Activated CD4-positive, alpha-beta T cell treated with anti-CD3 and anti-CD28 coated beads for 1 hour (primary cell): ENCODE data around the gene ABHD6.
"Not testable (repeated sequence)": the region's sequence is repeated elsewhere in the genome, so short reads cannot be mapped to it uniquely, and the experiment has no call there.

Source experiments
- DNase-seq: peaks from one replicate; pipeline ENCODE4 v3.0.0-alpha.2; 2020

Gene ABHD6

DNA sequence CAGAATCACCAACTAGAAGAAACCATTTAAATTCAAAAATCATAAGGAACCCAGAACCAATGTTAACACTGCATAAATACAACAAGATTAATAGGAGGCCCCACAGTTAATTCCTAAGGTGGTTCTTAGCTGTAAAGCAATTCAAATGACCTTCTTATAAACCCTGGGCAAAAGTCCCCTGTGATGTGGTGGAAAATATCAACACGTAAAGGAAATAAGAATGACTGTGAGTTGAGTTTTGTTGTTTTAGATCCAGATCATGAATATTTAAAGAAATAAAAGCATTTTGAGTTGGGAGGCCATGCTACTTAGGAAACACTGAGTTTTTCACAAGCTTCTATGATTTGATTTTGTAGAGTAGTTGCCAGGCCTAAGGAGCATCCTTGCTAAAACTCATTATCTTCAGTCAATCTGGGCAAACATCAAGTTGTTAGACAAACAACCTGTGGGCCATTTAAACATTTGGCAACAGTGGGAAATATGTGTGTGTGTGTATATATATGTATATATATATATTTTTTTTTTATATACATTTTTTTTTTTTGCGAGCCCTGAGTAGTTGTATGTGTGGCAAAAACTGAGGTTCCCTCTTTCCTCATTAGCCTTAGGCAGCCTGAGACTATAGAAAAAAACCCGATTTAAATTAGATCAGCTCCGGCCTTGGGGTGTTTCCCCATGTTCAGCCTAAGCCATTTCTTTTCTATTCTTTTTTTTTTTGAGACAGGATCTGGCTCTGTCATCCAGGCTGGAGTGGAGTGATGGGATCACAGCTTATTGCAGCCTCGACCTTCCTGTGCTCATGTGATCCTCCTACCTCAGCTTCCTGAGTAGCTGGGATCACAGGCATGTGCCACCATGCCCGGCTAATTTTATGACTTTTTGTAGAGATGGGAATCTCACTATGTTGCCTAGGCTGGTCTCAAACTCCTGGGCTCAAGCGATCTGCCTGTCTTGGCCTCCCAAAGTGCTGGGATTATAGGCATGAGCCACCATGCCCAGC lies 87.1 kb downstream of the ABHD6 start:
- DNase-seq = no peak

- DNase-seq = no peak
Measured at GRCh38 chr3:58325525-58325992, 88.0 kb downstream of the ABHD6 start.

GRCh38 chr3:58326267-58326900 lies 88.8 kb downstream of the ABHD6 start:
- no peak for DNase-seq

DNA sequence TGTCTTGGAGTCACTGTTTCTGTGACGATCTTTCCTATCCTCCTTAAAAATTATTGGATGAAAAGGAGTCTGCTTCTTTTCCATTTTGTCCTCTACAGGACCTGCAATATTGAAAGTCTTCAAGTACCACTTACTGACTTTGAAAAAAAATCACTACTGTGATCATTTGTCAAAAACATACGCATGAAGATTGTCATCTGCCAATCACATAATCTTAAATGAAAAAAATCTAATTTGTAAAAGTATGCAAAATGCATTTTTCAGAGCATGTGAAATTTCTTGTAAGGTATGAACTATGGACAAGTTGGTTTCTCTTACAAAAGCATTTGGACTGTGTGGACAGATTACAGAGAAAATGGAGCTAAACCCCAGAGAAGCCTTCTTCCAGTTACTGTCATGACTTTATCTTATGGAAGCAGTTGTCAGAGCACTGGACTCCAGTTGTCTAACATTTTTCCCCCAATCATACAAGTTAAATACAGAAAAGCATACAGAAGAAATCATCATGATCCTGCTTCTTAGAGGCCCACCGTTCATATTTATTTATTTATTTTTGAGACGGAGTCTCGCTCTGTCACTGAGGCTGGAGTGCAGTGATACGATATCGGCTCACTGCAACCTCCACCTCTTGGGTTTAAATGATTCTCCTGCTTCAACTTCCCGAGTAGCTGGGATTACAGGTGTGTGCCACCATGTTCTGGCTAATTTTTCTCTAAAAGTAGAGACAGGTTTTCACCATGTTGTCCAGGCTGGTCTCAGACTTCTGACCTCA lies 91.7 kb downstream of the ABHD6 start:
- DNase-seq = no peak

GRCh38 chr3:58329922-58330413 lies 92.4 kb downstream of the ABHD6 start:
- no peak for DNase-seq

DNA sequence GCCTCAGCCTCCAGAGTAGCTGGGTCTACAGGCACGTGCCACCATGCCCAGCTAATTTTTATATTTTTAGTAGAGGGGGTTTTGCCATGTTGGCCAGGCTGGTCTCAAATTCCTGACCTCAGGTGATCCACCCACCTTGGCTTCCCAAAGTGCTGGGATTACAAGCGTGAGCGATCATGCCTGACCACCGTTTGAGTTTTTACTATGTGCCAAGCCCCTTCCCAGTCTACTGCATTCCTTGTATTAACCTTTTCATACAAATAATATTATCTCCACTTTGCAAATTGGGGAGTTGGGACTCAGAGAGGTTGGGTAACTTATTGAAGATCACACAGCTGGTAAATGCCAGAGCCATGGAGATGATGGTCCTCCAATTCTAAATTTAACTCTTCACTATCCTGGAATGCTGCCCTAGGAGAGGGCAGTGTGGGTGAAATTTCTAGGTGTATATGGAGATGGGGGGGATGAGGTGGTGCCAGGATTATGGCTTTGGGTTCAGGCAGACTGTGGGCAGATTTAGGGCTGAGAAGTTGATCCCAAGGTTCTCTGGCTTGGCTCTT lies 94.1 kb downstream of the ABHD6 start:
- DNase-seq = no peak

DNA sequence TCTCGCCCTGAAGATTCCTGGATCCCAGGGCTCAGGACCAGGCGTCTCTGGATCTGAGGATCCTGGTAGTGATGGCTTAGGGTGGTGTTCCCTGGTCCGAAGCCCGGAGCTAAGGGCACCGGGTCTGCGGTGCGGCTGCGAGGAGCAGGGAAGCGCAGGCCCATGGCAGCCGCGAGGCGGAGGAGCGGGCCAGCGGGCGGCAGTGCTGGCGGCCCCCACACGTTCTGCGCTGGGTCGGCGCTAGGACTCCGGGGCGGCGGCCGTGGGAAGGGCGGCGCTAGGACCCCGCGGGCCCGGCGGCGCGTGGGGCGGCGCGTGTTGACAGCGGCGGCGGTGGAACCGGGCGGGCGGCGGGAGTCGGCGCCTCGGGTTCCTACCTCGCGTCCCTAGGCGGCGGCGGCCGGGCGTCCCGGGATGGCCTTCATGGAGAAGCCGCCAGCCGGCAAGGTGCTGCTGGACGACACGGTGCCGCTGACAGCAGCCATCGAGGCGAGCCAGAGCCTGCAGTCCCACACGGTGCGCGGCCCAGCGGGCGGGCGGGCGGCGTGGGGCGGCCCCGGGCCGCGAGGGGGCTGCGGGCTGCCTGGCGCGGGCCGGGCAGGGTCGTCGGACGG lies 95.1 kb downstream of the ABHD6 start, which contains the start of gene PXK:
TSS of gene PXK (plus strand) at position 318 of the 614 bp plus-strand sequence. CDS start at position 415, 97 bp downstream.
- DNase-seq = peak; percentile 65

DNA sequence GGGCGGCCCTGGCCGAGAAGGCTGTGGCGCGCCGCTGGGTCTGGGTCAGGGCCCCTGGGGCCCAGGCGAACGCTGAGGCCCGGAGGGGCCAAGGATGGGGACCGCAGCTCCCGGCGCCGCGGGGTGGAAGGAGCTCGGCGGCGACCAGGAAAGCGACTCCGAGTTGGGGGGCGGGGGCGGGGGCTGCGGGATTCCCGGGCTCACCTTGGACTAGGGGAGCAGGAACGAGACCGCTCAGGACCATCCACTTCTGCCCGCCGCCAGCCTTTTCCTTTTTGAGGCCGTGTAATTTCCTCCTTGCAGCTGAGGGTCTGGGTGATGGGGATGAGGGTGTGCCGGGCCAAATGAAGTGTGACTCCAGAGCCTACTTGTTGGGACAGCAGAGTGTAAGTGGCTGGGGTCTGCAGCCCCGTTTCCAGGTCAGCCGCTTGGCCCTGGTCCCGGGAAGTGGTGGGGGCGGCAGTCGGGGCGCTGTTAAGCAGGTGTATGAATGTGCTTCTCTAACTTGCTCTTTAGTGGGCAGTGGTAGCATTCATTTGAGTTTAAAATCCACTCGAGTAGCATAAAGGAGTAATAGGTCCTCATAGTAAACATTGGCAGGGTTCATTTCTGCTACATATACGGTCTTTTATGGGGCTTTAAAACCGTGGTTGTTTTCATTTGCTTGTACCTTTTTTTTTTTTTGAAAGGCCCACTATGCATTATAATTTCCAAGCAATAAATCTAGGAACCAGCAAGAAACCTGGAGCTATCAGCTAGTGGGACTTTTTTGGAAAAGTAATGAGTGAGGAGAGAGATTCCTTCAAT lies 95.8 kb downstream of the ABHD6 start:
- no peak for DNase-seq

DNA sequence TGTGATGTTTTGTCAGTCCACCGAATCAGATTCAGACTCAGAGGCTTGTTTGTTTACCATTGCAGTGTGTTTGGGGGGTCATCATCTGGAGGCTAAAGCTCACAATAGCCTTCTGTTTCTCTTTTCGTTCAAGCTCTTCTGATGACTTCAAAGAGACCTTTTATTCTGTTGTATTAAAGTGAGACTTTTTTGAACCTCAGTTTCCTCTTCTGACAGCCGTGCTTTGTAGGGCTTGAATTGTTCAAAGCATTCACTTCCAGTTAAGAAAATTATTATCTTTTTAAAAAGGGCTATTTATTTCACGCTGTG lies 96.4 kb downstream of the ABHD6 start:
- no peak for DNase-seq

DNA sequence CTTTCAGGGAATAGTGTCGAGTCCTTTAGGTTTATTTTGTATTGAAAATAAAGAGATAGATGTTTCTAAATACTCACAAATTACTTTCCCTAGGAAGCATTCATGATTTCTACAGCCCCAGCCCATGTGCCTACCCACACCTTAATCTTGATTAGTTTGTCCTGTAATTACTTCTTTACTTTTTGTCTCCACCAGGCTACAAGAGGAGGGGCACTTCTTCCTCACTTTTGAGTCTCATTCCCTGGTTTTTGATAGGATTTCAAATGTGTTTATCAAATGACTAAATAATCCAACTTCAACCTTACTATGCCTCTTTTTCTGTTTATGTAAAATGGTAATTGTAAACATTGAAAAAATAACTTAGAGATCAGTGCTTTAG lies 96.9 kb downstream of the ABHD6 start:
- no peak for DNase-seq

- no peak for DNase-seq
Measured at GRCh38 chr3:58335652-58335947, 98.0 kb downstream of the ABHD6 start.

DNA sequence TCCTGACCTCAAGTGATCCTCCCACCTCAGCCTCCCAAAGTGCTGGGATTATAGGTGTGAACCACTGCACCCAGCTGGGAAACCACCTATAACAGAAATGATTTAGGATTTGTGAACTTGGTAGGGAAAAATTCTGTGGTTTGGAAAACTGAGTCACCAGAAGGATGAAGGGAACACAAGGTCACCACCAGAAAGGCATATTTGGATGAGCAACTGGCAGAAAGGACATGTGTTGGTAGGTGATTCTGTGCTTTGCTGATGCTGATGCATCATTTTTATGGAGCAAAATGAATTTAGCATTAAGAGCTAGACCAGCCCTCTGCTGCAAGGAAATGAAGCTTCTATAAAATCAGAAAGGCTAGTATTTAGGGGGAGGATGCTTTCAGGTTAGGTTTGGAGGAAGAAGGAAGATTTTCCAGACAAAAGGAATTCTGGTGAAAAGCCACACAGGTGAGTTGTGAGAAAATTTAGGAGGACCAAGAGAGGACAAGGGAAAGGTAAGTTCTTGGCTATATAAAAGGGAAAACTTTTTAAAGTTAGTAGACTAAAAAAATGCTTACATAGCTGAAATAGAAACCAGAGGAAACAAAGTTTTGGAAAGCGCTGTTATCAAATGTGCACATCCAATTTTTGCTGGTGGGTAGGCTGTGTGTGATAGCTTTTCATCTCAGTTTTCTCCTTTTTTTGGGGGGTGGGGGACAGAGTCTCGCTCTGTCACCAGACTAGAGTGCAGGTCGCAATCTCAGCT lies 98.7 kb downstream of the ABHD6 start:
- DNase-seq = no peak

DNA sequence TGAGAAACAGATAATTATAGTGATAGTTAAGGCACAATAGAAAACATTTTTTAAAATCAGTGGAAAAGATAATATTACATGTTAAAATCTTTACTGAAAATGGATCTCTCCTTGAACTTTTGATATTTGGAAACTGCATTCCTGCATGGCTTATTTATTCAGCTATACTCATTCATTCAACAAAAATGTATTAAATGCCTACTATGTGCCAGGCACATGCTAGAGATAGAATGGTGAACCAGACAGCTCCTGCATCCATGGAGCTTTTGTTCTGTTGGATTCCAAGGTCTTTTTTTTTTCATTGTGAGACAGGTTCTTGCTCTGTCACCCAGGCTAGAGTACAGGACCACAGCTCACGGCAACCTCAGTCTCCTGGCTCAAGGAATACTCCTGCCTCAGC lies 99.6 kb downstream of the ABHD6 start:
- no peak for DNase-seq

DNA sequence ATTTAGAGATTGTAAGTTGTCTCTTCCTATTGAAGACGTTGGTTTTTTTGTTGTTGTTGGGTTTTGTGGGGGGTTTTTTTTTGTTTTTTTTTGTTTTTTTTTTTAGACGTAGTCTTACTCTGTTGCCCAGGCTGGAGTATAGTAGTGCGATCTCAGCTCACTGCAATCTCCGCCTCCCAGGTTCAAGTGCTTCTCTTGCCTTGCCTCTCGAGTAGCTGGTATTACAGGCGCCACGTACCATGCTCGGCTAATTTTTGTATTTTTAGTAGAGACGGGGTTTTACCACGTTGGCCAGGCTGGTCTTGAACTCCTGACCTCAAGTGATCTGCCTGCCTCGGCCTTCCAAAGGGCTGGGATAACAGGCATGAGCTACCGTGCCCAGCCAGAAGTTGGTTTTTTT lies 101.6 kb downstream of the ABHD6 start:
- DNase-seq = not testable (repeated sequence)

GRCh38 chr3:58340594-58341244 lies 103.1 kb downstream of the ABHD6 start:
- DNase-seq = no peak

DNA sequence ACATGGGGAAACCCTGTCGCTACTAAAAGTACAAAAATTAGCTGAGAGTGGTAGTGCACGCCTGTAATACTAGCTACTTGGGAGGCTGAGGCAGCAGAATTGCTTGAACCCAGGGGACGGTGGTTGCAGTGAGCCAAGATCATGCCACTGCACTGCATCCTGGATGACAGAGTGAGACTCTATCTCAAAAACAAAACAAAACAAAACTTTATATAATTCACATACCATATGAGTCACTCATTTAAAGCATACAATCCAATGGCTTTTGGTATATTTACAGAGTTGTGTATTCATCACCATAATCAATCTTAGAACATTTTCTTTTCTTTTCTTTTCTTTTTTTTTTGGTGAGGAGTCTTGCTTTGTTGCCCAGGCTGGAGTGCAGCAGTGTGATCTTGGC lies 103.8 kb downstream of the ABHD6 start:
- no peak for DNase-seq

- no peak for DNase-seq
Measured at GRCh38 chr3:58342676-58343075, 105.1 kb downstream of the ABHD6 start.
